Activated CD4-positive, alpha-beta T cell treated with anti-CD3 and anti-CD28 coated beads for 48 hours (primary cell): ENCODE measurements around the gene MAN2B1.
A peak's percentile ranks its signal among the peaks of the same experiment; 100 is the strongest.
"Not testable (repeated sequence)": the region's sequence is repeated elsewhere in the genome, so short reads cannot be mapped to it uniquely, and the experiment has no call there.

ENCODE experiments used
- DNase-seq: peaks from one replicate; pipeline ENCODE4 v3.0.0-alpha.2; 2020

The MAN2B1 gene

DNA sequence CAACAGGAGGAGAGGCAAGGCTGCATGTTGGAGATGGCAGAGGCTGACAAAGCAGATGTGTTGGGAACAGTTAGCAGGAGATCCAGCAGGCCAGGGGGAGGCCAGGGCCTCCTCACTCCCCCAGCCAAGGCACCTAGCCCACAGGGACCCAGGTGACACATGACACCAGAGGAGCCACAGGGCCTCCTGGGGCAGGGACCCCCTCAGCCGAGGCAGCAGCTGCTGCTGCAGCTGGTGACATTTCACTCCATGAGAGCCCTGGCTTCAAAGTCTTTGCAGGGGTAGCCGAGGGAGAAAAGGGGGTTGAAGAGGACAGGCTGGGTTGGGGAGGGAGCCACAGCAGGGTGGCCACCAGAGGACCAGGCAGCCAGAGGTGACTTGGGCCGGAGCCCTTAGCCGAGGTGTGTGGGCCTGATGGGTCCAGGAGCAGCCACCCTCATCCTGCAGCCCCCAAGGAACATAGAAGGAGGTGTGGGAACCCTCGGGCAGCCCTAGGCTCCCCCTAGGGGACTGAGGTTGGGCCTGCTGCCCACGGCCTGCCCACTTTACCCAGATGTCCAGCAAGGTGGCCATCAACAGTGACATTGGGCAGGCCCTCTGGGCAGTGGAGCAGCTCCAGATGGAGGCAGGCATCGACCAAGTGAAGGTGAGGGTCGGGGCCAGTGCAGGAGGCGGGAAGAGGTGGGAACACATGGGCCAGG is 21.1 kb upstream of the MAN2B1 start, which contains the start of gene GNG14:
TSS of gene GNG14 (plus strand) at position 503 of the 701 bp plus-strand sequence. CDS start at position 554, 51 bp downstream.
- DNase-seq, result no peak

DNA sequence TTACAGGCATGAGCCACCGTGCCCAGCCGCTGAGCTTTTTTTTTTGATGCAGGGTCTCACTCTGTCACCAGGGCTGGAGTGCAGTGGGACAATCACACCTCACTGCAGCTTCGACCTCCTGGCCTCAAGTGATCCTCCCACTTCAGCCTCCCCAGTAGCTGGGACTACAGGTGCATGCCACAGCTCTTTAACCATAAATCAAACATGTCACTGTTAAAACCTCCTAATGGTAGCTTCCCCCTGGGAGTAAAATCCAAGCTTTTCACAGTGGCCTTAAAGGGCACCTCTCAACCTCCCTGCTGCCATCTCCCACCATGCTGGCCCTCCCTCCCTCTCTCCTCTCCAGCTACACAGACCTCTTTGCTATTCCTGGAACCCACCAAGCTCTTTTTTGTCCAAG is 19.3 kb upstream of the MAN2B1 start:
- no peak for DNase-seq

DNA sequence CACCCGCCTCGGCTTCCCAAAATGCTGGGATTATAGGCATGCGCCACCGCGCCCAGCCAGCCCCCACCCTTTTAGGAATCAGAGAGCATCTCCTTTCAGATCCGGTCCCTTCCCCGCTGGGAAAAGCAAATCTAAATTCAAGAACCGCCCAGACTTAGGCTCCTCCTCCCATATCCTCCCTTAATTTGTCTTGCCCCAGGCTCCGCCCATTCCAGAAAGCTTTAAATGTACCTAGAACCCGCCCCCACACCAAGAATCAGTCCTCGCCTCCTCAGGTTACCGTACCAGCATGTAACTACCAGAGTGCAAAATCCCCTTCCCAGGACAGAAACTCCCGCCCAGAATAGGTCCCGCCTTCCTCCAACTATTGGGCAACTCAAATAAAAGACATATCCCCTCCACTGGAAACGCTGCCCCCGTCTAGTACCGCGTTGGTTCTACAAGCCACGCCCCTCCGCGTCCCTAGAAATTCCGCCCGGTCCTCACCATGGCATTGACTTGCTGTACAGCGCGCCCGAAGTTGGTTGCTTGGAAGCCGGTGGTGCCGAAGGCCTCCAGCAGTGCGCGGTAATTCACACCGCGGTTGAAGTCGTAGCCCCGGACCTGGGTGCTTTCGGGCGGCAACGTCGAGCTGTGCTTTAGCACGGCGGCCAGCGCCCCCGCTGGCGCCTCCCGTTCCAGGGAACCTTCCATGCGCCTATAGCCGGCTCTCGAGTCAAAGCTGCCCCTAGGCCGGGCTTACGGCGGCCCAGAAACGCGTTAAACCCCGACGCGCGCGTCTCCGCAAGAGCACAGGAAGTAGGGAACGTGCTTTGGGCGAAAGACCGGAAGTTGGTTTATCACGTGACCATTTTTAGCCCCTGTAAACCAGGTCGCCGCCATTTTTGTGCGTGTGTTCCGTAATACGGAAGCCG is 14.8 kb upstream of the MAN2B1 start, which contains the start of gene DHPS:
TSS of gene DHPS (minus strand) at position 807 of the 914 bp plus-strand sequence. CDS start at position 693, 114 bp downstream.
- DNase-seq, result peak; percentile 93

- no peak for DNase-seq
These were observed 13.5 kb upstream of the MAN2B1 start for GRCh38 chr19:12680034-12680433.

DNA sequence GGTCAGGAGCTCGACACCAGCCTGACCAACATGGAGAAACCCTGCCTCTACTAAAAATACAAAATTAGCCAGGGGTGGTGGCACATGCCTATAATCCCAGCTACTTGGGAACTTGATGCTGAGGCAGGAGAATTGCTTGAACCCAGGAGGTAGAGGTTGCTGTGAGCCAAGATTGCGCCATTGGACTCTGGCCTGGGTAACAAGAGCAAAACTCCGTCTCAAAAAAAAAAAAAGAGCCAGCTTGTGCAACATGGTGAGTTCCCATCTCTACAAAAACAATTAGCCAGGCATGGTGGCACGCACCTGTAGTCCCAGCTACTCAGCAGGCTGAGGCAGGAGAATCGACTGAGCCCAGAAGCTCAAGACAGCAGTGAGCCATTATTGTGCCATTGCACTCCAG is 11.5 kb upstream of the MAN2B1 start:
- DNase-seq, result not testable (repeated sequence)

DNA sequence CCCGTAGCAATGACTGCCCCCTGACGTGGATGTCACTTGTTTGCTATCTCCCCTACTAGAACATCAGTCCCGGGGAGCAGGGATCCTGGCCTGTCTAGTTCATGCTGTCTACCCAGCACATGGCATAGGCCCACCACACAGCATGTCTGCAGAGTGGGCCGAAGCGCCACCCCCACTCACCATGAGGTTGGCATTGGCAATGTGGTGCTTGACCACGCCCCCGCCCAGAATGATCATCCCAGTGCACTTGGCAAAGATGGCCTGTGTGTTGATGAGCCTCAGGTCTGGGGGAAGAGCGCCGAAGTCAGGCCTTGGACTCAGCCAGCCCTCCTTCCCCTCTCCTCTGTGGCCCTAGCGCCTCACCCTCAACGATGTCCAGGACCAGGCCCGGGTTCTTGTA is 10.4 kb upstream of the MAN2B1 start:
- no peak for DNase-seq

DNA sequence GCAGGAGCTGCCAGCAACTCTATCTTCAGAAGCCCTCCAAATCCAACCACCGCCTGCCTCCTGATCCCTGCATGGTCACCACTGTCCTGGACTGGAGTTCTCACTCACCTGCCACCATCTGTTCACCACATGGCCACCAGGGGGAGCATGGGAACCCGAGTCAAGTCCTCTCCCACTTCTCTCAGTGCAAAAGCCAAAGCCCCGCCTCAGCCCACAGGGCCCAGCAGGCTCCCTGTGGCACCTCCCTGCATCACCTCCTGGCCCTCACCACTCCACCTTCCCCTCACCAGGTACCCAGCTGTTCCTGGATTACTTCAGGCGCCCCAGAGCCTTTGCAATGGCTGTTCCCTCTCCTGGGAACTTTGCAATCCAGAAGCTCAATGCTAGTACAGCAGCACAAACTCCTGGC is 9.8 kb upstream of the MAN2B1 start:
- peak; percentile 95 for DNase-seq

DNA sequence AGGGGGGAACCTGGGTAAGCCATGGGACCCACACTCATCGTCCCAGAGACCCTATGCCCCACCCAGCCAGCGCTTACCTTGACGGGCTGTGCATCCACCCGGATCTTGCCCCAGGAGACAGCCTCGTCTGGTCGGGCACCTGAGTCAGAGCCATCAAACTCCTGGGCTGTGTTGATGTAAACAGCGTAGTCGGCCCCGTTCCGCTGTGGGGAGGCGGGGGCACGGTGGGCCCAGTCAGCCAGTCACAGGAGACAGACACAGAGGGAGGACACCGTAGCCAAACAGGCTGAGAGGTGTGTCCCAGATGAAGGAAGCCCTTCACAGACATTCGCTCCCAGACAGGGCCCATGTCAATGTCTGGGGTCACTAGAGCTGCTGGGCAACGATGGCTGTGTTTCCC is 9.4 kb upstream of the MAN2B1 start:
- DNase-seq, result no peak

- DNase-seq, result no peak
These were observed 8.9 kb upstream of the MAN2B1 start for GRCh38 chr19:12675399-12675798.

GRCh38 chr19:12672744-12673143 is 6.2 kb upstream of the MAN2B1 start:
- DNase-seq, result no peak

GRCh38 chr19:12670159-12670928 is 3.8 kb upstream of the MAN2B1 start:
- no peak for DNase-seq

GRCh38 chr19:12669270-12670158 is 3.0 kb upstream of the MAN2B1 start:
- DNase-seq, result peak; percentile 81

DNA sequence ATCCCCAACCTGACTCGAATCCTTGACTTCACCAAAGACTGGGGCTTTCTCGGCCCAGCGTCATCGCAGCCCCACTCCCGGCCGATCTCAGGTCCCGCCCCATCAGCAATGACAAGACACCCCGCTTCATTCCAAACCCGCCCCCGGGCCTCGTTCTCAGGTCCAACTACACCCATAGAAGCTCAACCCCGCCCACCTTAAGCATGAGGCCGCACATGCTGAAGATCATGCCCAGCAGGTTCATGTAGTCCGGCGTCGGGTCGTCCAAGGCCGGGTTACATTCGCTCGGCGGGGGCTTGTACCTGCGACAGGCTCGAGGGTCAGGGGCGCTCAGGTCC is 2.4 kb upstream of the MAN2B1 start:
- DNase-seq, result peak; percentile 78

DNA sequence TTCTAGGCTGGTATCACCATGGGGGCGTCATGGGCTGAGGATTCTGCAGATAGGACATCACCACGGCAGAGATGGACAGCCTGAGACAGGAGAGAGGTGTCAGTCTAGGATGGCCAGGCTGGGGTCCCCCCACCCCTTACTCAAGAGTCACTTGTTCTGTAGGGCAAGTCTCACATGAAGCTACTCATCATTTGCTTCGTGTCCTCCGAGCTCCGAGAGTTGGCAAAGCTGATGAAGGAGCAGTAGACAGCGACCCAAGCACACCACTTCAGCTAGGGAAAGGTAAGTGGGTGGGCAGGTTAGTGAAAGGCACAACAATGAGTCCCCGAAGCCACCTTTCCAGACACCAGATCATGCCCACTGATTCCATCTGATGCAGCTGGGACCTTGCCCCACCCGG is 1.8 kb upstream of the MAN2B1 start:
- no peak for DNase-seq

- DNase-seq, result no peak
These were observed 1.3 kb upstream of the MAN2B1 start for GRCh38 chr19:12667731-12668302.

DNA sequence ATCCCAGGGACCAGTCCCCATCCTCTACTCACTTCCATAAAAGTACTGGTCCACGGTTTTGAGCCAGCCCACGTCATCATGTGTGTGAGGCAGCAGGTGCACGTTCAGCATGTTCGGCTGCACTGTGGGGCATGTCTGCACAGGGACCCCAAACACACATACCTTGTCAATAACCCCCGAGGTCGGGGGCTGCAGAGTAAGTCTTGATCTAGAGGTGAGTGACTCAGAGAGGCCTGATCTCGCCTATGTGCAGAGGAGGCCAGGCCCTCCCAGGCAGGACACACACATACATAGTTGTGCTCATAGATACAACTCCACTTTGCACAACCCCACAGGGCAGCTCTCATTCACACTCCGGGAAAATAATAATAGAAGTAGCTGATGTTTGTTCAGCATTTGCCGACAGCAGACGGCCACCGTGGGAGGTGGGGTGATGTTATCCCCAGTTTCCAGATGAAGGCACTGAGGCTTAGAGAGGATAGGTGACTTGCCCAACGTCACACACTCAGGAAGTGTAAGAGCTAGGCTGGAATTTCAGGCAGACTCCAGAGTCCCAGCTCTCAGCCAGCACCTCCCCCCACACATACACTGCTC is 774 bp downstream of the MAN2B1 start:
- peak; percentile 34 for DNase-seq

DNA sequence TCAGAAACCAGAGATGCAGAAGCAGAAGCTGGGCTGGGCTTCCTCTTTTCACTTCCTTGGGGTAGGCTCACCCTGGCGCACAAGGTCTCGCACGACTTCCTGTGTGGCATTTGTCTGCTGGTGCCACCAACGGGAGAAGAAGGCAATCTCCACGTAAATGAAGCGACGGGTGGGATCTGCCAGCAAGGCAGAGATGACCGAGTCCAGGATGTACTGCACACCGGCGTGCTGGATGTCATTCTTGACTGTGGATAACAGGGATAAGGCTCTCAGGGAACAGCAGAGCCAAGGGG is 1.3 kb downstream of the MAN2B1 start:
- DNase-seq, result peak; percentile 75

DNA sequence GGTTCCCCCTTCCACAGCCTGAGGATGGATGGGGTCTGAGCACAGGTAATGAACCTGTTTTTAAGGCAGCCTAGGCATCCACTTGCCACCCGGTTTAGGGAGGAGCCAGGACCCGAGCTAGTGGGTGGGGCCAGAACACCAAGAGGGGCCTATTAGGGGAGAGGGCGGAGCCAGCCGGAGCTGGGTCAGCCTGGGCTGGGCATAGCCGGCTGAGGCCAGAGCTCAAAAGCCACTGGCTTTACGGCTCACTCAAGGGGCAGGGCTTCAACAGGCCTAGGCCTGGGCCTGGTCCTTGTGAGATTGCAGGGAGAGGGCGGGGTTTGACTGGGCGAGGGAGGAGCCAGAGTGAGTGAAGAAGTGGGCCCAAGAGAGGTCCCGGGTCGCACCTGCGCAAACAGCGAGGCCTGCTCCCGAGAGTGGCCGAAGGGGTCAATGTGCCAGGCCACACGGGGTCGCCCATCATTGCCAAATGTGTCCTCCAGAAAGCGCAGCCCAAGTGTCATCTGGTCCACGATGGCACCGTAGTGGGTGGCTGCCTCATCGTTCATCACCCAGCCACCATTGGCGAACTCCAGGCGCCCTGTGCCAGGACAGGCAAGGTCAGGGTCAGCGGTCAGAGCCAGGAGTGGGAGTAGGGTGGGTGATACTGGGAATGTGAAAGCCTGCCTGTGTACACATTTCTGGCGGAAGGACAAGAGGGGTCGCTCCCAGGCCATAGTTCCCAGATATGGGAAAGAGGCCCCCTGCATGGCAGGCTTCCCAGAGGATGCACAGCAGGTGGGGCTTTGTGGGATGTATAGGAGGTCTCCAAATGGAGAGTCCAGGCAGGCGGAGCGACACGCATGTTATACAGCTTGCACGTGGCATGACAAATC is 1.9 kb downstream of the MAN2B1 start:
- DNase-seq, result peak; percentile 43

- no peak for DNase-seq
These were observed 5.6 kb downstream of the MAN2B1 start for GRCh38 chr19:12660980-12661379.

GRCh38 chr19:12657966-12658365 is 8.6 kb downstream of the MAN2B1 start:
- DNase-seq, result no peak
